Sigmoid colon (tissue), 4 donors: ENCODE results near the gene THBS1.

ENCODE experiments used
- CTCF ChIP-seq, 4 experiments: fragments of 450-650 bp in 3 of 4; fragments of 200-600 bp in 1 of 4; IDR thresholded peaks; one replicate each; pipeline ENCODE4 v1.5.1; 2016 to 2019; ENCODE audit warnings: antibody characterized with exemption in 4 of 4, mild to moderate bottlenecking in 3 of 4, moderate library complexity in 2 of 4
- EP300 ChIP-seq, 4 donors: sonication (generic); formaldehyde crosslinking; IDR thresholded peaks; one replicate each; pipeline ENCODE4 v1.6.1; 2017; ENCODE audit warnings: antibody characterized with exemption in 4 of 4
- POLR2AphosphoS5 ChIP-seq, 4 donors: sonication (generic); formaldehyde crosslinking; IDR thresholded peaks; one replicate each; pipeline ENCODE4 v1.6.1; 2017; ENCODE audit warnings: antibody characterized with exemption in 4 of 4

GRCh38 chr15:39539973-39540558 lies 40.8 kb upstream of the THBS1 start:
- TF ChIP-seq EP300 (IDR thresholded peaks at IDR 0.05) (no peak), CTCF (IDR thresholded peaks at IDR 0.05) (no peak), POLR2AphosphoS5 (IDR thresholded peaks at IDR 0.05) (peak in 1 of 4 donors; percentile 3)
